T-helper 1 cell (primary cell): ENCODE data around the gene RAI1.

Source experiments
- DNase-seq, 5 donors: peaks; one replicate each; pipeline ENCODE4 v3.0.0-alpha.2; 2012 to 2020

The RAI1 gene

DNA sequence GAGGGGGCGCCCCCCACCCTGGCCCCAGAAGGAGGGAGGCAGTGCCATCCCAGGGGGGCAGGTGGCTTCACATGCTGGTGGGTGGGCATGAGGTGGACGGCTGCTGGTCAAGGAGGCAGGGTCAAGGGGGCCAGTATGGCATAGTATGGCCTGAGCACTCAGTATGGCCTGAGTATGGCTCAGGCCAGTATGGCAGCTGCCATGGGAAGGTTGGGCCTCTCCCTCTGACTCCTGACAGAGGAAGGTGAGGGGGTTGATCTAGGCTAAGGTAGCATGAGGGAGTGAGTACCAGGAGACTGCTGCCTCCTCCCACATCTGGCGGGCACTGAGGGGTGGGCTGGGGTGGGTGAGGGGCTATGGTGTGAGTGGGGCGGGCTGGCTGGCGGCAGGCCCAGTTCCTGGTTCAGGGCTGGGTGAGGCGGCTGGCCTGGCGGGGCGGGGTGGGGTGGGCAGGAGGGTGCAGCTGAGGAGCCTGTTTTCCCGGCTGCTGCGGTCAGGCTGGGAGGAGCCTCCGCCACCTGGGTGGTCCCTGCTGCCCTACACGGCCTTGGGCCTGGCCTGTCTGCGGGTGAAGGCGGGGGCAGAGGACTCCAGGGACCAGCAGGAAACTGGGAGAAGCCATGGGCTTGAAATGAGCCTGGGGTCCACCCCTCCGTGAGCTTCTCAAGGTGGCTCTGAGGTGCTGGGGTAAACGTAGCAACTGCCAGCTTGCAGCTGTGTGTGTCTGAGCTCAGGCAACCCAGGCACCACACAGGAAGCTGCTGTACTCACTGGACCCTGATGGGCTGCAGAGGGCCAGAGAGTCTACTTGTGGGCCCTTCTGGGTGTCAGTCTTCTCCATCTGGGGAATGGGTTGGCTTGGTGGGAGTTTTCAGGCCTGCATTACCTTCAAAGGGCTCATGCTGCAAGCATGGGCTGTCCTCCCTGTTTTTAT lies 57.0 kb downstream of the RAI1 start:
- no peak for DNase-seq

DNA sequence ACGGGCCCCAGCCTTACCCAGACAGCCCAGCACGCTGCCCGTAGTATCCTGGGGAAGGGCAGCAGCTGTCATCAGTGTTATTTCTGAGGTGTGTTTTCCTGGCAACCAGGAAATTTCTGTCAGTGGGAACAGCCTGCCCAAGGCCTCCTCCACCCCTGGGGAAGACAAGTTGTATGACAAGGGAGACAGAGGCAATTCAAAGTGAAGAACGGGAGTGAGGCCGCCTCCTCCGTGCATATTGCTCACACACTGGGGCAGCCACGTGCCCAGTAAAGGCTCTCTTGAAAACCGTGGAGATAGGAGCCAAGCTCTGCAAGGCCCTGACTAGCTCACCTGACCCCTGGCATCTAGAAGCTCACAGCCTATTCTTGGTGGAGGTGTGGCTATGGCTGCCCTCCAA lies 57.6 kb downstream of the RAI1 start:
- DNase-seq = no peak

DNA sequence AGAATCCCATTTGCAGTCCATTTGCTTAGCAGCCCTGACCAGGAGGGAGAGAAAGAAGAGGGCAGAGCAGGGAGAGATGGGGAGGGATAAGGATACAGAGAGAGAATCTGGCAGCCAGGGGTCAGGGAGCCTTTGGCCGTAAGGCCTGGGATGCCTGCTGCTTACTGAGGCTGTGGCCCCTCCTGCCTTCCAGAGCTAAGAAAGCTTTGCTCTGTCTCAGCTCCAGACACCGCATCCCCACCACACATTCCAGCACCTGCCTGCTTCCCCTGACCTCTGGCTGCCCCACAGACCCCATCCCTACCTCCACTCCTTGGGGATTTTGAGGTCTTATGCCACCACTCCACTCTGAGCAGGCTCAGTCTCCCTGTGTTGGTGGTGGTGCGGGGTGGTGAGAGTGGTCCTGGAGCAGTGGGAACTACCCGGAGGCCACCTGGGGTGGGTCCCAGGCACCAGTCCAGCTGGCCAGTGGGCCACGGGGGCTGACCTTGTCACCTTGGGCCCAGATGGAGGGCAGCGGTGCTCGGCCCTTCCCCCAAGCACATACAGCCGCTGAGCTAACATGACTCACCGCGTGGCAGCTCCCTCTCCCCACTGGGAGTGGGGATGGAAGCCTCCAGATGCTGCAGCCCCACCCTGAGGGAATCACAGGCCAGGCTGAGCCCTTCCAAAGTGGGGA lies 58.3 kb downstream of the RAI1 start:
- DNase-seq = no peak

DNA sequence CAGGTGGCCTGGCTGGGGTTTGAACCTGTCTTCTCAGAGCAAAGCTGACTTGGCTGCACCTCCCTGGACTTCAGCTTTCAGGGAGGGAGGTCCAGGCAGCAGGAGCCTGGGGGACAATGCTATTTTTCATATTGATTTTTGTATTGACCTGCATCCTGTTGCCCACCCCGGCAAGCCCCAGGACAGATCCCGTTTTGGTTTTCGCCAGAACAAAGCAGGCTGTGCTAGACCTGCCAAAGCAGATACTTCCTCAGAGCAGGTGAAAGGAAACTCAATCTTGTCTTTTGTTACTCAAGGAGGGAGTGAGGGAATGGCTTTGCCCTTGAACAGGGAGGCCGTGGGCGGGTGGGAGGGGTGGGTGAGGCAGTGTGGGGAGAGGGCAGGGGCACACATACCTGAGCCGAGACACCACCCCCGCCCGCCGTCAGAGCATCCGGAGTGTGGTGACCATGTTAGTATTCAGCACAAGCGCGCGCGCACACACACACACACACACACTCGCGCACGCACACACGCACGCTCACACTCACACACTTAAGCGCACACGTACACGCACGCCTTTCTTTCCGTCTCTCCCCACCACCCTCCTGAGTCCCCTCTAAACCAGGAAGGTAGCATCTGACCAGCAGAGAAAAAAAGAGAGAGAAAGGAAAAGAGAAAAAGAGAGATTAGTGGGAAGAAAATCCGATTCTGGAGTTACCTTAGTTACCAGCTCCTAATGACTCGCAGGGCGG lies 59.5 kb downstream of the RAI1 start:
- peak in 1 of 5 donors; percentile 38 for DNase-seq

DNA sequence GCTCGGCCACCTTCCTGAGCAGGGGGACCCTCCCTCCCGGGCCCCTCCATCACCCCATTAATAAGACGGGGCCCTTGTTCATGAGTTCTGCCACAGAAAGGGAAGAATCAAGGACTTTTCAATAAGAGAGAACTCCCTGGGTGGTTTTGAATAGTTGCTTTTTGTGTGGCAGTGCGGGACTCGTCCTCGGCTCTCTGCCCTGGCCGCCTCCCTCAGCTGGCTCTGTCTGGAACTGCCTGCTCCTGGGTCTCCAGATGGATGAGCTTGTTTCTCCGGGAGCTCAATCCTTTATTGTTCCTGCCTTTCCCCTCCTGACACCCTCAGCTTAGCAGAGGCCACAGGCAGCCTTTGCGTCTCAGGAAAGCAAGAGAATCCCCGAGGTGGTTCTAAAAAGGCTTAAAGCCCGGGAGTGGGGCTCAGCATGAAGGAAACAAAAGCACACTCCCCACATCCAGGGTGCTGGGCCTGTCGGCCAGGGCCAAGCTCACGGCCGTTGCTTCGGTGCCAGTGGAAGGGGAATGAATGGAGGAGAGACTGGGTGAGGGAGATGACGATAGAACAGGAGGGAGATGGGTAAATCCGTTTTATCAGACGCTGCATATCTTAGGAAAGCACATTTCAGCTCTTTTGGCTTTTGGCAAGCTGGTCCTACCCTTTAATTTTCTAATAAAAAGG lies 60.2 kb downstream of the RAI1 start:
- no peak for DNase-seq

DNA sequence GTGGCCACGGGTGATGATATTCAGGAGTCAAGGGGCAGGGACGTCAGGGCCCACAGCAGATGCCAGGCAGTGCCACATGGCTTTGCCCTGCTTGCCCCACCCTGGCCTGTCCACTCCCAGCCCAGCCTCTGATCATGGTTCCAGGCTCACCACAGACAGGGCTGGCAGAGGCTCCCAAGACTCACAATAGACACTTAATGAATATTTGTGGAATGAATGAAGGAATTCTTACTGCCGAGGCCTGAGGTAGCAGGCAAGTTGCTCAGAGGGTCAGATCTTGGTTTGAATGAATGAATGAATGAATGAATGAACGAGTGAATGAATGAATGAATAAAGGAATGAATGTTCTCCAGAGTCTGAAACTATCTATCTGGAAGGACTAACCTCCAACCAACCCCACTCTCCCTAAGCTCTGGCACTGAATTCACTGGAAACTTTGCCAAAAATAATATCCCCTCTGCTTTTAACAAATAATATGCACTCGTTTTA lies 60.9 kb downstream of the RAI1 start:
- no peak for DNase-seq

DNA sequence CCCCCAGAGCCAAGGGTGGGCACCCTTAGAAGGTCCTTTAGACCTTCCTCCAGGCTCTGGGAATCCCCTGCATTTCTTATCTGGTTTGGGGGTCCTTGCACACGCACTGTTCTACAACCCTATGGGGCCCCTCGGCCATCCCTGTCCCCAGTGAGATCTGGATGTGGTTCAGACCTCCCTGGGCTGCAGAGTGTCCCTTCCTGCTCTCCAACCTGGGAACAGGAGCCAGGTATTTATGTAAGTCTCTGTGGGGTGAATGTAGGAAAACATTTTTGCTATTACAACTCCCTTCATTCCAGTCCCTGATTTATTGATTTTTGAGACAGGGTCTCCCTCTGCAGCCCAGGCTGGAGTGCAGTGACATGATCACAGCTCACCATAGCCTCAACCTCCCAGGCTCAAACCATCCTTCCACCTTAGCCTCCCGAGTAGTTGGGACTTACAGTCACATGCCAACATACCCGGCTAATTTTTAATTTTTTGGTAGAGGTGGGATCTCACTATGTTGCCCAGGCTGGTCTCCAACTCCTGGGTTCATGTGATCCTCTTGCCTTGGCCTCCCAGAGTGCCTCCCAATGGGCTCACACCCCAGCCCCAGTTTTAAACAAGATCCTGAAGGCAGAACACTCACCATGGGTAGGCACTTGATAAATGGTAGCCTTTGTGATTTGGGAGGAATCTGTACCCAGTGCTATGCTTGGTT lies 61.6 kb downstream of the RAI1 start:
- no peak for DNase-seq

DNA sequence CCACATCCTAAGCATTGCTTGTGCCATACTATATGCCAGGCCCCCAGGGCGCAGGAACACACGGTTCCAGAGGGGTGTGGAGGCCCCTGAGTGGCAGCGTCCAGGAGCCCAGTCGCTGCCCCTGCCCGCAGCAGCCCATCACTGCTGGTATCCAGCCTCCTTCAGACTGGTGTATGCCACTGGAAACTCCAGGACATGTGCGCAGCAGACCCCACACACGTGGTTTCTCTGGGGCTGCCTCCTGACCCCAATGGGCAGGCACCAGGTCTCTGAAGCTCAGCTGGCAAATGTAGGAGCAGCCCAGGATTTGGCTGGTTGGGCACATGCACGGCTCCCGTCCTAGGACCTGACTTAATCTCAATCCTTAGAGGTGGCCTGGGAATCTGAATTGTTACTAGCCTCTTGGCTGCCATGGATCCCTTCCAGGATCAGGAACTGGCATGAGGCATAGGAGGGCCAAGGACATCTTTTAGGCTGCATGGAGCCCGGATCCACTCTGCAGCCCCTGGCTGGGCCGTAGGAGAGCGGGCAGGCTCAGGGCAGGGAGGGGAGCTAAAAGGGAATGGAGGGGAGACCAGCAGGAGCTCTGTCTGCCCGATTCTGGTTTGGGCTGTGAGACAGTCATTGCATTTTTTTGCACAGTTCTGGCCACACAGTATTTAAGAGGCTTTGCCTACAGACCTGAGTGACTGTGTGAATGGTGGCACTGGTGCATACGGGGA lies 62.3 kb downstream of the RAI1 start:
- DNase-seq = no peak

DNA sequence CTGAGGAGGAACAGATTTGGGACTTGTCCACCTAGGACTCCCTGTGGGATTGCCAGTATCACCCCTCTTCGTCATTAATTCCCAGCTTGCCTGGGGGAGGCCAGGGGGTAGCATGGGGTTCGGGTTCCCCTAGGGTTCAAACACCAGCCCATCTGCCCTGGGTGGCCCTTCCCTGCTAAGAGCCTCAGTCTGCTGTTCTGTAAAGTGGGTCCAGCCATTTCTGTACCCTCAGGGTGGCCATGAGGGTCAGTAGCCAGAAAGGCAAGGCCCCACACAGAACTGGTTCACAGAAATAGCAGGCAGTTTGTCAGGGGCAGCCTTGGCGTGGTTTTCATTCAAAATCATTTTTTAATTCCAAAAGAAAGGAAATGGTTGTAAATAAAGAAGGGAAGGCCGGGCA lies 62.9 kb downstream of the RAI1 start:
- no peak for DNase-seq

DNA sequence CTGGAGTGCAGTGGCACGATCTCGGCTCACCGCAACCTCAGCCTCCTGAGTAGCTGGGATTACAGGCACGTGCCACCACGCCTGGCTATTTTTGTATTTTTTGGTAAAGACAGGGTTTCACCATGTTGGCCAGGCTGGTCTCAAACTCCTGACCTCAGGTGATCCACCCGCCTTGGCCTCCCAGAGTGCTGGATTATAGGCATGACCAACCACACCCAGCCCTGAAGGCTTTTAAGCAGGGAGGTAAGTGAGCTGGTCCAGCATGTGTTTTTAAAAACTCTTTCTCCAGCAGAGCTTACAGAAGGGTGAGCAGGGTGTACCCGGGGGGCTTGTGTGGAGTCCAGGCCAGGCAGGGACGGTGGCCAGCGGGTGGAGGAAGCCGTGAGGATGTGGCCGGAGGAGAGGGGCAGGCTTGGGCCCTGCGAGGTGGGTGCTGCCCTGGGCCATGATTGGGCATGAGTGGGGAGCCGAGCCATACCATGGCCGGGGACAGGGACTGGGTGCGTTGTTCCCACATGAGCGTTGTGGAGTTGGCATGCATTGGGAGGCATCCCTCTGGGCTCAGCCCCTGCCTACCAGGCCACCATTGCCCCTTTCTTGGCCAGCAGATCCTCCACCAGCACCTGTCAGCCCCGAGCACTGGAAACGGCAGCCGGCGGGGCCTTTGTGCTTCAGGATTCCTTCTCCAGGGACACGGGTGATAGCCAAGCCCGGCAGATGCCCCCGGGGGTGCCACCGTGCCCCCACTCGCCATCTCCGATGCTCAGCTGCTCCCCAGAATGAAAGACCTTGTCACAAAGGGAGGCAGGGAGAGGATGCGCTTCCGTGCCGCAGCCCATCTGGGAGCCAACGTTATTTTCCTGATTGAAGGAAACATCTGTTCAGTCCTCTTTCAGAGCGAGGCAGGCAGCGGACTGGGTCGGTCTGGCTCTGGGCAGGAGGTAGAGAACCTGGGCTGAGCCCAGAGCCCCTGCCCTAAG lies 64.5 kb downstream of the RAI1 start:
- no peak for DNase-seq

DNA sequence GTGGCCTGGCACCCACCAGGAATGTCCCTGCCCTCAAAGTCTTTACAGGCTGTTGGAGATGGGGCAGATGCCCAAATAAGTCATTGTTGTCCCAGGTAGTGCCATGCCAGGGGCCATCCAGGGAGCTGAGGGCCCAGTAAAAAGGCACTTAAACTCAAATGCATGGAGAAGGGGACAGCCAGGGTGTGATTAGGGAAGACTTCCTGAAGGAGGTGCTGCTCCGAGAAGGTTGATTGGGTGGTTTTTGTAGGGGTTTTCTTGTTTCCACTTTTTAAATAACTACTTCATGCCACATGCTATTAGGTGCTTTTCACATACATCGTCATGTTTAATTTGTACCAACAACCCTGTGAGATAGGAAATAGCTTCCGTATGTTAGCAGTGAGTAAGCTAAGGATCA lies 66.9 kb downstream of the RAI1 start:
- no peak for DNase-seq

DNA sequence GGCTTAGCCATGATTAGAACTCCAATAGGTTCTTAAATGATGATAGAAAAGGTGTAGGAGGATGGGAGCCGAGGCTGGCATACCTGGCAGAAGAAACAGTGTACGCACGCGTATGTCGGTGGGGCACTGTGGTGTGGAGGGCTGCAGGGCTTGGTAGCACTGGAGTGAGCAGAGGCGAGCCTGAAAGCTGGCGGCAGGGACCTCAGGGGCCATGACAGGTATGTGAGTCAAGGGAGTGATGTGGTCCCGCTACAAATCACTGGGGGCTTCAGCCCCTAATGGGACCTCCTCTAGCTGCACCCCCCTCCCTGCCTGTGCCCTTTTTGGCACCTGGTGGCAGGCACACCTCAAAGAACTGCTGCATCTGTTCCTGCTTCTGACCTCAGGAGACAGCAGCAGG lies 67.3 kb downstream of the RAI1 start:
- no peak for DNase-seq

DNA sequence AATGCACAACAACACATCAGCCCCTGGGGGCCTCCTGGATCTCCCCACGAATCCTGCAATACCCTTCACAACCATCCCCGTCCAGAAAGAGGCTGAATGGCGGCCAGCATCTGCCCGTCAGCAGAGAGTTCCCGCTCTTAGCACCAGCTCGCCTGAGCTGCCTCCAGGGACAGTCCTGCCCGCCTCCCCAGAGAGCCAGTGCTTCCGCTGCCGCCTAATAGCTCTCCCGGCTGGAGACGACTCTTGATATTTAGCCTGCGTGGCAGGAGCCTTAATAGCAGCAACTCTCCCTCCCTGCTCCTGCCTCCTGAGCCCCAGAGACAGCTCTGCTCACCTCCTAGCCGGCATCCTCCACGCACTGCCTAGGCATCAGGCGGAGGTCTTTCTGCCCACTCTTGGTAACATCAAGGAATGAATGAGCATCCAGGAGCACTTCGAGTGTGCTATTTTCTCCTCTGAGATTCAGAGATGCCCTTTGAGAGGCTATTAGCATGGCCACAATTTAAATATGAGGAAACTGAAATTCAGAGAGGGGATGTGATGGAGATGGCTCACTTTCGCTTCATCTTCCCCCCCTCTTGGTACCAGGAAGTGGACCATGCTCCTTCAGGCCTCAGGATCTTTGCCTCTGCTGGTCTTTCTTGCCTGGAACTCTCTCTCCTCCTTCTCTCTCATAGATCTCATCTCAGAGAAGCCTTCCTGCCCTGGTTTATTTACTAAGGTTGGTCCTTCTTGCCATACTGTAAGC lies 67.9 kb downstream of the RAI1 start:
- DNase-seq = no peak

DNA sequence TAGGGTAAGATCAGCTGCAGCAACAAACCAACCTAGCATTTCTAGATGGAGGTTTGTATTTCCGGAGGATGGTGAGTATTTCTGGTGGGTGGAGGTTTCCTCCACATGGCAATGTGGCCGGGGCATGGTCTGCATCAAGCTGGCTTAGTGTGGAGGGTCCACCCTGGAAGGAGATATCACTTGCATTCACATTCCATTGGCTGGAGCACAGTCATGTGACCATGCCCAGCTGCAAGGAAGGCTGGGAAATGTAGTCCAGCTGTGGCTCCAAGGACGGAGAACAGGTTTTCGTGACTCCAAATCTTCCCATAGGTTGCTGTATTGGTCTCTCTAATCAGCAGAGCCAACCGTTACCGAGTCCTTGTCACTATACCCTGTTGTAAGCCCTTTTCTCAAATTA lies 68.7 kb downstream of the RAI1 start:
- peak in 4 of 5 donors; percentile 27 to 57 (median 36) for DNase-seq

DNA sequence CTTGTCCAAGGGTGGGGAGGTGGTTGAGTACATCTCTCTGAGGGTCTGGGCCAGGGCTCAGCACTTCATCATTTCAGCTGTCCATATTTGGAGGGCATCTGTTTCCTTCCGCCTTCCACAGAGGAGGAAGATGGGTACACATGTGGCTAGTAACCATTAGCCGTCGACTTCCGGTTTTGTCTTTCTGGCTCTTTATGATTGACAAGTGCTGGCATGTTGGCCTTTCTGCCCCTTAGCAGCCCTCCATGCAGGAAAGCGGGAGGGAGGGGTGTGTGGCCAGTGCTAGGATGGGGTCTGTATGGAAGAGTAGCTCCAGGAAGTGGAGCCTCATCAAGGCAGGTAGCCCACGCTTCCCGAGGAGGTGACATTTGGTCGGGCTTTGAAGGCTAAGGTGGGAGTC lies 69.6 kb downstream of the RAI1 start:
- DNase-seq = peak in 3 of 5 donors; percentile 12 to 81 (median 16)

DNA sequence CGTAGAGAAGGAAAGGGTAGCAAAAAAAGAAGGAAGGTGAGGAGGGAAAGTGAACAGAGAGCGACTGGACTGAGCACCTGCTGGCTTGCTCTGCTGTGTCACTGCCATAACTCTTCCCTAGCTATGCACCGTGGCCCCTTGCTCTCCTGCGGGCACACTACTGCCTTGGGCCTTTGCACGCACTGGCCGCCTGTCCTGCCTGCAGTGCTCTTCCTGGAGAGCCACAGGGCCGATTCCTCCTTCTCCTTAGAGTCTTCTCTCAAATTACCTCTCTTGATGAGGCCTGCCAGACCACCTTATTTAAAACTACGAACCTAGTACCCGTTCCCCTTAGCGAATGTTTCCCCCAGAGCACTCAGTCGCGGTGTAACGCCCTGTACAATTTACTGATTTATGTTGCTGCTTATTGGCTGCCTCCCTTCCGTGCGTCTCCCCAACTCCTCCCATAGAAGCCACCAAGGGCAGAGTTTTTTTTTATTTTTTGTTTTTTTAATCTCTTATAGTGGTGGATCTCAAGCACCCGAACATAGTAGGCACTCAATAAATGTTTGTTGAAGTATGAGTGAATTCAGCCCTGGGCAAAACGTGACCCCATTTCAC lies 70.3 kb downstream of the RAI1 start:
- DNase-seq = peak in 4 of 5 donors; percentile 36 to 47 (median 44)

DNA sequence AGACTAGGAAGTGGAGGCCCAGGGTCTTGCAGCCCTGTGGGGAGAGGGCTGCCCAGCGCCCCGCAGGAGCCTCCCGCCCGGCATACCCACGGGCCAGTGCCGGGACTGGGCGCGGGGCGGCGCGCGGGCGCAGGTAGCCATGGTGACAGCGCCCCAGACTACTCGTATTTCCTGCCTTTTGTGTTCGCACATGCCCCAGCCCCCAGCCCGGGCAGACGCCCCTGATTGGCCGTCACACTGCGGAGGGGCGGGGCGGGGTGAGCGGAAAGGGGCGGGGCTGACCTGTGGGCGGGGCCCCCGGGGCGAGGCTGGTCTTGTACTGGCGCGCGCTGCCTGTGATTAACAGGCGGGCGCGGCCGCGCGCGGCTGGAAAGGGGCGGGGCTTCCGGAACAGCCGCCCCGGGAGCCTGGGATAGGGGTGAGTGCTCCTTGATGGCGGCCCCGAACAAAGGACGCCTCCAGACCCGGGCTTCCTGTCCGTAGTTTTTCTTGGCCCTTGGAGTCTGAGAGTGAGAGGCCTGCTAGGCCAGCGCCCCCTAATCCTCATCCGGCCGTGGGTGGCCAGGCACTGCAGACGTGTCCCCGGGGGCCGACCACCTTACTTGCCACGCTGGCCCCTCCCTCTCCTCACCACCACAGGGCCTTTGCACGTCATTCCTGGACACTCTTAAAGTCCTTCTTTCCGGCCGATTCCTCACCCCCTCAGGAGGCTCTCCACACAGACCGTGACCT lies 71.0 kb downstream of the RAI1 start:
- DNase-seq = peak; percentile 95 to 97 (median 96)

DNA sequence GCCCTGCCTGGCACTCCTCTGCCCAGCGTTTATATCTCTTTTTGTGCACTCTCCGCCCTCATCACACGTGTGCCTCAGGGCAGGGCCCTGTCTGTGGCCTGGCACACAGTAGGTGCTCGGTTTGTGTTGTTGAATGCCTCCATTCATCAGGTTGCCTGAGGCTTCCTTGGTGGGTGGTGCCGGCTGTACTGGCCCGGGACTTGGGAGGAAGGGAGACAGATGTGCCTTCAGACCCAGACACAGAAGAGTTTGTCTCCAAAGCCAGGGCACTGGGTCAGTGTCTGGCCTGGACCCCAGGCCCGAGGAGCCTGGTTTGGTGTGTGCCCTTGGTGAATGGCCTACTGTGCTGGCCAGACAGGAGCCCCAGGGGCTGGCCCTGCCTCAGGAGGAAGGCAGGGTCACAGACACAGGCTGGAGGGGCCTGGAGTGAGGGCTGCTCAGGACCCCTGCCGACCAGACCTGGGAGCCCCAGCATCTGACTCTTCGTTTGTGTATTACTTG lies 71.6 kb downstream of the RAI1 start:
- no peak for DNase-seq
